Hypothalamus (tissue), 51 donors: Measurements from ENCODE around the gene ROBO1.
A peak's percentile ranks its signal among the peaks of the same experiment; 100 is the strongest.

ENCODE experiments used
- DNase-seq, 51 donors: peaks; one replicate each; lab custom pipeline; 2025; lab: John Stamatoyannopoulos, UW

Gene ROBO1

GRCh38 chr3:78994174-78995027 is 773.4 kb downstream of the ROBO1 start:
- DNase-seq: no peak

- DNase-seq: no peak
Observed at GRCh38 chr3:78993375-78993774, 774.4 kb downstream of the ROBO1 start.

GRCh38 chr3:78992830-78993229 is 775.0 kb downstream of the ROBO1 start:
- DNase-seq: no peak

- DNase-seq: no peak
Observed at GRCh38 chr3:78992400-78992799, 775.4 kb downstream of the ROBO1 start.

DNA sequence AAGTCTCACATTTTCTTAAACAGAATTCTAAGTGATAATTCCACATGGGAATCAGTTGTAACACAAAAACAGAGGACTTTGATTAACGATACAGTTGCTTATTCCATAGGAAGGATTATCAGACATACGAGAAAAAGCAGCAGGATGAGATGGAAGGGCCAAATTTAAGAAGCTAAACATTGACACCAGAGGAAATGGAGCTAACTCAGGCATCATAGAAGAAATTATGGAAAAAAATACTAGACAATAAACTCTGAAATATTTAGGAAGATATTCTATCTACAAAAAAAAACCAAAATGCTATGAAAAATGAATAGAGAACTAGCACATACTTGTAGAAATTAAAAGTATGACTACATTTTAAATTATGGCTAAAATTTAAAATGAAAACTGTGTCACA is 776.1 kb downstream of the ROBO1 start:
- DNase-seq: no peak

DNA sequence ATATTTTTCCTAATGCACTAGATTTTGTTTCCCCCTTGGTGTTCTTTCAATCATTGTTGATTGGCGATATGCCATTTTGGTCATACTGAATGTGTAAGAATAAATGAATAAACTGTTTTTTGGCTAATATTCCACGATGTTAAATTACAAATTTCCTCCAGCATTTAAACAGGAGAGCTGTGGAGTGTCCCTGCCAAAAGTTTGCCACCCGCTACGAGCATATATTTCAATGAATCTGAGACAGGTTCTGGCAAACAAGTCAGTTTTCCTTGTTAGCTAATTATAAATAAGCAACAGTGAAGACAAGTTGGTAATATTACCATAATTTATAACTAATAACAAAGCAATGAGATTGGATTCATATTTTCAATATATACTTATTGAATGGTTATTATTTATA is 777.6 kb downstream of the ROBO1 start:
- DNase-seq: no peak

DNA sequence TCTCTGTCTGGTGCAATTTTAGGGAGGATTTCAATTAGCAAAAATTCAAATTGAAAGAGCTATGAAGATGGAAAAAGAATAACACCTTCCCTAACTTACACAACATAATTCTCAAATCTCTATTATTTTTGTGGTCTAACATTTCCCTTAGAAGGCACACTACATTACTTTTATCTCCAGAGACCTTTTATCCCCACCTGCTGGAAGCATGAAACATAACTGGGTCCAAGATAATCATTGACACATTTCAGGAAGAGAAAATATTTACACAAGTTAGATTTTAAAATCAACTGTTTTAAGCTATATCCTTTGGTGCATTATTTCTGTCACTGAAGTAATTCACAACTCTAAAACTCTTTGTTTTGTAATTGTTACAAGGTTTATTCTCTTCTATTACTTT is 779.5 kb downstream of the ROBO1 start:
- no peak for DNase-seq

- DNase-seq: peak in 2 of 51 donors; percentile 7 to 59
Observed at GRCh38 chr3:78986416-78987101, 781.2 kb downstream of the ROBO1 start.

- no peak for DNase-seq
Observed at GRCh38 chr3:78985981-78986380, 781.8 kb downstream of the ROBO1 start.

DNA sequence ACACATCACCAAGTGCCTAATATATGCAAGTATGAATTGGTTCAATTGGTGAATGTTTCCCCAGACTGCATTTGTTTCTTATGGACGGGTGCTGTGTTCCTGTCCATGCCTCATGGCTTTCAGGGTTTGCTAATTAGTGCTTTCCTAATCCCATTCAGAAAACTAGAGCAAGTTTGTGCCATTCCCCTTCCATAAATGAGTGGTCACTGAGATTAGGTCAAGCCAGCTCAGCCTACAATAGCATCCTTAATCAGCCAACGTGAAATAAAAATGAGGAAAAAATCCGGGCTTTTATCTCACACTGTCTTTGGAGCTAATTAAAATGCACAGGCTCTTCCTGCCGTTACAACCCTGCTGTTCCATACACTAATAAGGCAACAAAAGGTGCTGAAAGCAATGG is 788.8 kb downstream of the ROBO1 start:
- no peak for DNase-seq

DNA sequence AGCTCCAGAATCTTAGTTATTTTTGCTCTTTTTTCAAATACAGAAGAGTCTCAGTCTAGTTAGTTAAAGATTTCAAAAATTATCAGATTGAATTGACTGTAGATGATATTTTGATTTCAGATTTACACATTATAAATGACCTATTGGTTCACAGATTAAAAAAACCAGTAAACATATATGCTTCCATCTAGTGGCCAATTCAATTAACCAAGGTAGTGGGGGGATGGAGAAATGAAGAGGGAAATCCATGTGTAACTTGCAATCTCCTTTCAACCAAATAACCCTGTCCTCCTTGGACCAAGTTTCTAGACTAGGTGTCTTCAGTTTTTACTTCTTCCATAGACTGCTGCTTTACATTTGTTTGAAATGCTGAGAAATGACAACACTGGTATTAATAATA is 789.8 kb downstream of the ROBO1 start:
- DNase-seq: no peak

DNA sequence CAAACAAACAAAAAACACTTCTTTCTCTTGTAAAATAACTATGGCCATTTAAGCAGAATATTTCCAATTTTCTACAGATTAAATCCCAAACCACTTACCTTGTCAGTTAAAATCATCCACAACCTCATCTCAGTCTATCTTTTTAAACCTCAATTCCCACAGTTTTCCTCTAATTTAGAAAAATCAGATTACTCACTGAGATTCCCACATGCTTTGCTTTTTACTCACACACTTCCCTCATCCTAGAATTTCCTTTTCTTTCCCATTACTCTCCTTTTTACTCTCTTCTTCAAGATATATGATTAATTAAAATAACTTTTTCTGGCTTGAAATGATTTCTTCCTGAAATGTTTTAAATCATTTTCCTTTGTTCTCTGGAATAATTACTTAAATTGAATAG is 790.7 kb downstream of the ROBO1 start:
- DNase-seq: no peak

DNA sequence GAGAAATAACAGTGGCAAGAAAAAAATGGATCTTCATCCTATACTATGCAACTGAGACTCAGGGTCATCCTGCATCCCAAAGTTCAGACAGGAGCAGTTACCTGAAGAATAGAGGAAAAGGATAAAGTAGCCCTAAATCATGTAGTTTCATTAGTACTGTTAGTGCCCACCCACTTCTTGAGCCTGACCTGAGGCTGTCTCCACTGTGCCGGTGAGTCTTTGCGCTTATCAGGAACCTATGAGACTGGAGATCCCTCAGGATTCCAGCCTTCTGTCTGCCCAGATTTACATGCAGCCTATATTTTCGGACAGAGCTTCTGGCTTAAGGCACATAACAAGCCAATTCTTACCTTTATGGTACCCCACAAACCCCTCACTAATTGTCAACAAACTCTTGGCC is 791.6 kb downstream of the ROBO1 start:
- DNase-seq: no peak

GRCh38 chr3:78974181-78974790 is 793.5 kb downstream of the ROBO1 start:
- no peak for DNase-seq

- DNase-seq: no peak
Observed at GRCh38 chr3:78972617-78973301, 795.0 kb downstream of the ROBO1 start.

- no peak for DNase-seq
Observed at GRCh38 chr3:78970656-78971055, 797.1 kb downstream of the ROBO1 start.

DNA sequence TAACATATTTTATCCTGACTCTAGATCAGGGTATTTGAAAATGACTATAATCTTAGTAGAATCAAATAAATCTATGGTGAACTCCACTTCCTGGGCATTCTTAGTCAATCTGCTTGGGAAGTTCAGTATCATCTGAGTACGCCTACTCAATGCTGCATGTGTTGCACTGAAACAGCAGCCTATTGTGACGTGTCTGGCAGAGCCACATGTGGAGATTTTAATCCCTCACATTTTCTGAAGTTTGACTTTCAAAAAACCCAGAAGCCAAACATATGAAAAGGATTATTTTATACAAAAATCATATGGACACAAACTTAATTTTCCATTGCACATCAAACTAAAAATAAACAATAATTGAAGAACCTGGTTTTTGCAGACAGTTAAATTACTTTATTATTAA is 798.3 kb downstream of the ROBO1 start:
- DNase-seq: peak in 22 of 51 donors; percentile 3 to 55 (median 30)

GRCh38 chr3:78967061-78967460 is 800.7 kb downstream of the ROBO1 start:
- DNase-seq: no peak

DNA sequence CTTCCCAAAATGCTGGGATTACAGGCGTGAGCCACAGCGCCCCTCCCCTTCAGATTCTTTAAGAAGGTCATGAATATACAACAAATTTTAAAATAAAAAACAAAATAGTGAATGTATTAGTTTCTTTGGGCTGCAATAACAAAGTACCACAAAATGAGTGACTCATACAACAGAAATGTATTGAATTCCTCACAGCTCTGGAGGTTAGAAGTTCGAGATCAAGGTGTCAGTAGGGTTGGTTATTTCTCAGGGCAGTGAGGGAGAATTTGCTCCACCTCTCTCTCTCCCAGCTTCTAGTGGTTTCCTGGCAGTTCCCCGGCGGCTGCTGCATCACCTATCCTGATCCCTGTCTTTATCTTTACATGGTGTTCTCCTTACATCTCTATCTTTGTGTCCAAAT is 804.0 kb downstream of the ROBO1 start:
- no peak for DNase-seq

DNA sequence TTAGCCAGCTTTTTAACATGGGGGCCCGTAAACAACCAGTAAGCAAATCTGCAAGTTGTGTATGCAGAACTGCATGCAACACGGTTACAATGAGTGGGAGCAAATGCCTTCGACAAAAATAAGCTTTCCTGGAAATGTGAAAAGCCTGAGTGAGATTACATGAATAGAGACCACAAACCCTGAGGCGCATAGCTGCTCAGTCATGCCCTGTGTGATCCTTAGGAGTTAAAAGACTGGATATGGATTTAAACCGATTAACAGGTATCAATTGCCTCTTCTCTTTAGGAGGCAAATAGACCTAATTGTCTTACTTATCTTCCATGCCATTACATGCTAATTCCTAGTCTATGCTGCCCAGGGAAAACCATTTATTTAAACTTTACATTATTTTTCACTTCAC is 810.3 kb downstream of the ROBO1 start:
- no peak for DNase-seq

DNA sequence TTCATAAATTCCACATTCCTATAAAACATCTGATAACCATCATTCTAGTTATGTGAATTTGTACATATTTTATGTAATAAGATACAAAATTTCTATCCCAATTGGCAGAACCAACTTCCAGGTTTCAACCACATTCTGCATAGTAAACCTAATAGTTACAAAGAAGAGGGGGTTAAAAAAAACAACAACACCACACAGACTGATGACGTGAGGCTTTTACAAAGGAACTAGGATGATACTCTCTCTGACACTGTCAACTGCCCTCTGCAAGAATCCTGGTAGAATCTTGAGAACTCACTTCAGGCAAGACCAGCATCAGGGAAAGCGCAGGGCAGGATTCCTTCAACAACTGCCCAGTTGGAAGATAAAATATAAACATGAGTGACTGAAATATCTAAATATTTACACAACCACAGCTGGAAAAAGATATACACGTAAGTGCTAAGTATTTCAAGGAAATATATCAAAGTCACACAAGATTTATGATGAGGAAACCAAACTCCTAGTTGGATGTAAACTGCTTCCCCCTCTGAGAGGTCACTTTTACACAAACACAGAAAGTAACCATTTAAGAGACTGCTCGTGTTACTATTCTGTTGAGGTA is 816.4 kb downstream of the ROBO1 start:
- no peak for DNase-seq
